Suprapubic skin (tissue), 4 donors: ENCODE measurements around the gene SERGEF. TPM values are rescaled to one million over a fixed set of nuclear protein-coding genes. Genes with fewer than 3 reads are reported as not detected.

Experiments
- DNase-seq, 2 donors: peaks; one replicate each; pipeline ENCODE4 v3.0.0-alpha.2; 2019; ENCODE audit warnings: low spot score in 2 of 2
- H3K27ac ChIP-seq: fragments of 200-600 bp; sonication (generic); one replicate; pipeline ENCODE4 v1.5.1; 2019
- H3K27me3 ChIP-seq: fragments of 200-600 bp; sonication (generic); one replicate; pipeline ENCODE4 v1.5.1; 2019
- H3K36me3 ChIP-seq: fragments of 200-600 bp; sonication (generic); one replicate; pipeline ENCODE4 v1.5.1; 2019
- H3K4me1 ChIP-seq: fragments of 200-600 bp; sonication (generic); one replicate; pipeline ENCODE4 v1.5.1; 2019
- H3K4me3 ChIP-seq: fragments of 200-600 bp; sonication (generic); one replicate; pipeline ENCODE4 v1.5.1; 2019; ENCODE audit warnings: mild to moderate bottlenecking
- H3K9me3 ChIP-seq: fragments of 200-600 bp; sonication (generic); one replicate; pipeline ENCODE4 v1.5.1; 2019
- EP300 ChIP-seq: sonication (generic); formaldehyde crosslinking; IDR thresholded peaks from one replicate; pipeline ENCODE4 v1.6.1; 2017; ENCODE audit warnings: antibody characterized with exemption
- POLR2A ChIP-seq, 2 donors: fragments of 450-650 bp; IDR thresholded peaks; one replicate each; pipeline ENCODE4 v1.6.1; 2017; ENCODE audit warnings: antibody characterized with exemption in 2 of 2, mild to moderate bottlenecking in 2 of 2, moderate library complexity in 2 of 2
- POLR2AphosphoS5 ChIP-seq, 3 donors: sonication (generic); formaldehyde crosslinking; IDR thresholded peaks; one replicate each; pipeline ENCODE4 v1.6.1; 2017; ENCODE audit warnings: antibody characterized with exemption in 3 of 3
- WGBS: methylation state at CpG from one replicate; pipeline ENCODE4 v1.1.5; 2018; 5-methylcytosine and 5-hydroxymethylcytosine counted together
- total RNA-seq, 4 donors: library from RNA; depleted of rRNA; stranded (reverse); fragments of >200 nt; gene quantifications; one replicate each; pipeline ENCODE4 v1.1.0, GENCODE V29; 2016
- TF ChIP-seq, protein P1 (sequence below), 2 donors: fragments of 200-600 bp in 1 of 2; fragments of 450-650 bp in 1 of 2; sonication (generic) in 1 of 2; IDR thresholded peaks; one replicate each; pipeline ENCODE4 v1.5.1; 2016 to 2019; ENCODE audit warnings: antibody characterized with exemption in 2 of 2, mild to moderate bottlenecking in 1 of 2, moderate library complexity in 1 of 2

Gene SERGEF
- total RNA-seq, 4 donors from 2014 or later: 24.1 to 37.4 (median 29.9) TPM

DNA sequence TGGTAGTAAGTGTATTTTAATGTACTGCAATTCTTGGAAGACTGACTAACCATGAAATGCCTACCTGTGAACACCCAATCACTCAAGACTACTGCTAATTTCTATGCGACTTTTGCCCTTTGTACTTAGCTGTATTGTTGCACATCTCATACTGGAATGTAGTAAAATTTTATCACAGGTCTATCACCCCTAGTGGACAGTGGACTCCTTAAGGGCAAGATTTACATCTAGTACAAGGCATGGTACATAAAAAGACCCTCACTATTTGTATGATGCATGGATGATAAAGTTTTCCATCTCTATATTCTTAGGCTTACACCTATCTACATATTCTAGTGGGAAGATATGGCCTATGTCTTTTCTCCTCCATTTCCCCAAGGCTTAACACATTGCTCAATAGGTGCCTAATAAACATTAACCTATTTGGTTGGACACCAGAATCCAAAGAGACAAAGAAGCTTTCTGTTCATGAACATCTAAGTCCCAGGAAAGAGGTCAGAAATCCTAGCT lies 26.1 kb downstream of the SERGEF start:
- WGBS: 78% methylated on average over 1 of the region's 1 CpG
- H3K4me3 ChIP-seq: no peak overlapping the region
- TF ChIP-seq EP300: no peak
- TF ChIP-seq, protein P1, sequence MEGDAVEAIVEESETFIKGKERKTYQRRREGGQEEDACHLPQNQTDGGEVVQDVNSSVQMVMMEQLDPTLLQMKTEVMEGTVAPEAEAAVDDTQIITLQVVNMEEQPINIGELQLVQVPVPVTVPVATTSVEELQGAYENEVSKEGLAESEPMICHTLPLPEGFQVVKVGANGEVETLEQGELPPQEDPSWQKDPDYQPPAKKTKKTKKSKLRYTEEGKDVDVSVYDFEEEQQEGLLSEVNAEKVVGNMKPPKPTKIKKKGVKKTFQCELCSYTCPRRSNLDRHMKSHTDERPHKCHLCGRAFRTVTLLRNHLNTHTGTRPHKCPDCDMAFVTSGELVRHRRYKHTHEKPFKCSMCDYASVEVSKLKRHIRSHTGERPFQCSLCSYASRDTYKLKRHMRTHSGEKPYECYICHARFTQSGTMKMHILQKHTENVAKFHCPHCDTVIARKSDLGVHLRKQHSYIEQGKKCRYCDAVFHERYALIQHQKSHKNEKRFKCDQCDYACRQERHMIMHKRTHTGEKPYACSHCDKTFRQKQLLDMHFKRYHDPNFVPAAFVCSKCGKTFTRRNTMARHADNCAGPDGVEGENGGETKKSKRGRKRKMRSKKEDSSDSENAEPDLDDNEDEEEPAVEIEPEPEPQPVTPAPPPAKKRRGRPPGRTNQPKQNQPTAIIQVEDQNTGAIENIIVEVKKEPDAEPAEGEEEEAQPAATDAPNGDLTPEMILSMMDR (IDR thresholded peaks at IDR 0.05): no peak
- no peak for TF ChIP-seq POLR2AphosphoS5 (IDR thresholded peaks at IDR 0.05)
- no peak for TF ChIP-seq POLR2A (IDR thresholded peaks at IDR 0.05)
- H3K27ac ChIP-seq: peak overlapping the region; percentile 80
- peaks cover 23% of the 10 kb centered on the region for H3K36me3 ChIP-seq
- H3K4me1 ChIP-seq: peaks cover 22% of the 10 kb centered on the region
- H3K27me3 ChIP-seq: no peaks in the 10 kb centered on the region
- DNase-seq: no peak
- no peaks in the 10 kb centered on the region for H3K9me3 ChIP-seq

- H3K27ac ChIP-seq: peak overlapping the region; percentile 80
- WGBS: 38% methylated on average over 7 of the region's 7 CpGs
- peaks cover 27% of the 10 kb centered on the region for H3K36me3 ChIP-seq
These were observed 26.7 kb downstream of the SERGEF start for GRCh38 chr11:17986007-17986710.

DNA sequence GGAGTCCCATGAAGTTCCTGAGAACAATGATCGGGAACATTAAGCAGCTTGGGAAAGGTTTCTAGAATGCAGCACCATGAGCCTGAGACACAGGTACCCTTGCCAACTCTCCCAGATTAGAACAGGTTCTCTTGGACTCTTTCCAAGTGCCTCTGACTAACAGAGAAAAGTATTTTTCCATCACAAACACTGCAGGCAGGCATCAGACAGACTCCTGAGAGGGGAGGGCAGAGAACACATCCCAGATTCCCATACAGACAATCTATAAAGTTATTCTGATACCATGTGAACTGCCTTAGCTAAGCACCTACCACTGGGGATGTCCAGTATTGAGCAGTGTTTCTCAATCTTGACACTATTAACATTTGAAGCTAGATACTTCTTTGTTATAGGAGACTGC lies 27.3 kb downstream of the SERGEF start:
- Histone ChIP-seq H3K27ac (peak overlapping the region; percentile 80), H3K27me3 (no peaks in the 10 kb centered on the region), H3K4me1 (peaks cover 22% of the 10 kb centered on the region), H3K36me3 (peaks cover 28% of the 10 kb centered on the region), H3K9me3 (no peaks in the 10 kb centered on the region), H3K4me3 (no peak overlapping the region)
- 67% methylated on average over 1 of the region's 1 CpG for WGBS
- DNase-seq: no peak
- TF ChIP-seq, protein P1 (IDR thresholded peaks at IDR 0.05): no peak
- TF ChIP-seq EP300 (no peak), POLR2AphosphoS5 (IDR thresholded peaks at IDR 0.05) (no peak), POLR2A (IDR thresholded peaks at IDR 0.05) (no peak)

More at GRCh38 chr11:17986007-17986710, 26.7 kb downstream of the SERGEF start:
- Histone ChIP-seq H3K9me3 (no peaks in the 10 kb centered on the region), H3K27me3 (no peaks in the 10 kb centered on the region), H3K4me1 (peaks cover 22% of the 10 kb centered on the region), H3K4me3 (no peak overlapping the region)
- no peak for DNase-seq
- TF ChIP-seq POLR2AphosphoS5 (IDR thresholded peaks at IDR 0.05): no peak

DNA sequence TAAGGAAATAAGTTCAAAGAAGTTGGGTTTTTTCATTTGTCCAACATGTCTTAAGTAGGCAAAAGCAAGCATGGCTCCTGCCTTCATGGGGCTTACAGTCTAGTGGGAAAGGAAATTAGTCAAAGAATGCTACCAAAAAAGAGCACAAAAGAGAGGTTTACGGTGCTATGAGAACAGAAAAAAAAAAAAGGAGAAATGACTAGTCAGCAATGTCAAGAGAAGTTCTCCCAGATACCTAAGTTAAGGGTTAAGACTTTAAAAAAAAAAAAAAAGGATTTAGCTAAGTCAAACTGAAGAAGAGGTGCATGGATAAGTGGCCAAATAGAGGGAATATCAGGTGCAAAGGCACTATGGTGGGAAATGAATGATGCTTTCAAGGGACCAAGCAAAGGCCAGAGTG lies 29.3 kb downstream of the SERGEF start:
- H3K36me3 ChIP-seq: peaks cover 31% of the 10 kb centered on the region
- H3K9me3 ChIP-seq: no peaks in the 10 kb centered on the region
- H3K4me1 ChIP-seq: peaks cover 22% of the 10 kb centered on the region
- TF ChIP-seq EP300 (no peak), POLR2AphosphoS5 (IDR thresholded peaks at IDR 0.05) (no peak), POLR2A (IDR thresholded peaks at IDR 0.05) (no peak)
- TF ChIP-seq, protein P1 (IDR thresholded peaks at IDR 0.05): no peak
- H3K4me3 ChIP-seq: no peak overlapping the region
- no peaks in the 10 kb centered on the region for H3K27me3 ChIP-seq
- DNase-seq: no peak
- WGBS: 96% methylated on average over 1 of the region's 1 CpG
- H3K27ac ChIP-seq: no peak overlapping the region

GRCh38 chr11:17979770-17980371 lies 33.0 kb downstream of the SERGEF start:
- WGBS: 40% methylated on average over 7 of the region's 7 CpGs
- H3K27ac ChIP-seq: no peak overlapping the region
- DNase-seq: no peak
- H3K4me3 ChIP-seq: no peak overlapping the region
- H3K36me3 ChIP-seq: peaks cover 17% of the 10 kb centered on the region
- H3K9me3 ChIP-seq: no peaks in the 10 kb centered on the region
- H3K27me3 ChIP-seq: no peaks in the 10 kb centered on the region
- no peaks in the 10 kb centered on the region for H3K4me1 ChIP-seq
- TF ChIP-seq POLR2A (IDR thresholded peaks at IDR 0.05): no peak
- TF ChIP-seq, protein P1 (IDR thresholded peaks at IDR 0.05): peak; percentile 71 to 90
- TF ChIP-seq EP300: no peak
- TF ChIP-seq POLR2AphosphoS5 (IDR thresholded peaks at IDR 0.05): no peak
